ENCODE data around the gene ANKH.
A peak's percentile ranks its signal among the peaks of the same experiment; 100 is the strongest.

Gene ANKH

DNA sequence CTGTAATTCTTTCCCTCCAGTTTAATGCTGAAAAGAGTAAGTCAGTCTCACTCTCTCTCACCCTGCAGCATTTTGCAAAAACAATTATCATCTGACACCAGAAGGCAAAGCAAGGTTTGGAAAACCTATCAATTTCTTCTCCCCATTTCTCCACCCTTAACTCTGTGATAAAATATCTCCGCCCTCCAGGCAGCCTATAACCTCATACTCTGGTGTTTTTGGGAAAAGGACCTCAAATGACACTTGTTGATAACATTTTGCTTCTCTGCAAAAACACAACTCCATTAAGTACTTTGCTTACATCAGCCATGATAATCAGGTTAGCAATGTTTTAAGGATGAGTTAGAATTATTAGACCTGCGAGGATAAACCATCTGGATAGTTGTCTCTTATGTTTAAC, 2.3 kb downstream of the ANKH start:
- no peak for DNase-seq (ENCODE audit: low read depth)
- TF ChIP-seq, protein P1, sequence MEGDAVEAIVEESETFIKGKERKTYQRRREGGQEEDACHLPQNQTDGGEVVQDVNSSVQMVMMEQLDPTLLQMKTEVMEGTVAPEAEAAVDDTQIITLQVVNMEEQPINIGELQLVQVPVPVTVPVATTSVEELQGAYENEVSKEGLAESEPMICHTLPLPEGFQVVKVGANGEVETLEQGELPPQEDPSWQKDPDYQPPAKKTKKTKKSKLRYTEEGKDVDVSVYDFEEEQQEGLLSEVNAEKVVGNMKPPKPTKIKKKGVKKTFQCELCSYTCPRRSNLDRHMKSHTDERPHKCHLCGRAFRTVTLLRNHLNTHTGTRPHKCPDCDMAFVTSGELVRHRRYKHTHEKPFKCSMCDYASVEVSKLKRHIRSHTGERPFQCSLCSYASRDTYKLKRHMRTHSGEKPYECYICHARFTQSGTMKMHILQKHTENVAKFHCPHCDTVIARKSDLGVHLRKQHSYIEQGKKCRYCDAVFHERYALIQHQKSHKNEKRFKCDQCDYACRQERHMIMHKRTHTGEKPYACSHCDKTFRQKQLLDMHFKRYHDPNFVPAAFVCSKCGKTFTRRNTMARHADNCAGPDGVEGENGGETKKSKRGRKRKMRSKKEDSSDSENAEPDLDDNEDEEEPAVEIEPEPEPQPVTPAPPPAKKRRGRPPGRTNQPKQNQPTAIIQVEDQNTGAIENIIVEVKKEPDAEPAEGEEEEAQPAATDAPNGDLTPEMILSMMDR (IDR thresholded peaks at IDR 0.05; ENCODE audit: insufficient read depth, low read depth, low read length, missing control alignments): no peak
- H3K4me3 ChIP-seq (ENCODE audit: low read length): no peak overlapping the region

DNA sequence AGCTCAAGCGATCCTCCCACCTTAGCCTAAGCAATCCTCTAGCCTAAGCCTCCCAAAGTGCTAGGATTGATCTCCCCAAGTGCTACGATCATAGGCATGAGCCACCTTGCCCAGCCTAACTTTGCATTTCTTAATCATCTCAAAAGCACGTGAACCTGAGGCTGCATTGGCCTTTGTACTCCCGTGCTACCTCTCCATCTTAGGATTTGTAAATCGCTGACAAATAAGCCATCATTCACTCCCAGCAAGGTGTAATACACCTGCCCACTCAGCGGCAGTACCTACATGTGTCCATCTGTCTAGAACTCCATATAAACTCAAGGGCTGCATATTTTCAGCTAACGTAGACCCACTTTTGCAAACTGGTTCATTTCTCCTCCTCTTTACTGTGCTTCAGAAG, 2.8 kb downstream of the ANKH start:
- TF ChIP-seq, protein P1 (IDR thresholded peaks at IDR 0.05; ENCODE audit: insufficient read depth, low read depth, low read length, missing control alignments): no peak
- no peak for DNase-seq (ENCODE audit: low read depth)
- no peak overlapping the region for H3K4me3 ChIP-seq (ENCODE audit: low read length)

DNA sequence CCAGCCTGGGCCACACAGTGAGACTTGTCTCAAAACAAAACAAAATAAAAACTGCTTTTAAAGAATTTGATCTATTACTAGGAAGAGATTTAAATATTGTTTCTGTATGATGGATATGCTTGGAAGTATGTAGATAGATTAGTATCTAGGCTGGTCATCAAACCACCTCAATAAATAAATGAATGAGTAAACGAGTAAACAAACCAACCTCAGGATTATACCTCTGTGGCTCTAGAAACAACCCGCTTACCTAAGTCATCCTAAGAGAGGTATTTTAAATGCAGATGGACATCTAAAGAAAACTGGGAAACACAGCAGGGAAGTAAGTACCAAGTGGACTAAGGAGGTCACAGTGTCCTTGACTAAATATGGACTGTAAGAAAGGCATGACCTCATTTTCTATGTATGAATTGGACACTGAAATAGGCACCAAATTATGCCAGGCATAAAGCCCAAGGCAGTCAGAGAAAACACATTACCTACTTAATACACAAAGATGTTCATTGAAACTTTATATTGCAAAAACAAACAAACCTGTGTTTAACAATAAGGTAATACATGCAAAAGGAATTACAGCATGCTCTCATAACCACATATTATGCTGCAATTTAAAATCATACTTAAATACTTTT, 7.3 kb downstream of the ANKH start:
- no peak for DNase-seq (ENCODE audit: low read depth)
- TF ChIP-seq, protein P1 (IDR thresholded peaks at IDR 0.05; ENCODE audit: insufficient read depth, low read depth, low read length, missing control alignments): no peak
- H3K4me3 ChIP-seq (ENCODE audit: low read length): no peak overlapping the region

DNA sequence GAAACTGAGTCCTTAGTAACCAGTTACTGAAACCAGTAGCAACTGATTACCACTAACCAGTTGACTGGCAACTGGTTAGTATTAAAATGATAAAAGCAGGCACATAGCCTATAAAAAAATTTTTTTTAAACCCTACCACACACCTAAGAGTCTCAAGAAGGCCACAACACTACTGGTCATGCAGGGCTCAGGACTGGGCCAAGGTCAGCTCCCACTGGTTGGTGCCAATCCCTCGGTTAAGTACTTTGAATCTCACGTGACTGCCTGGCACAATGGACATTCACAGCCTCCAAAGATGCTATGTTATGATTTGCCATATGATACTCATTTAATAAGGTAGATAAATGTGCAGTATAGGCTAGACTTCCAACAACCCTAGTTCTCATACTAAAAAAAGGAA, 8.5 kb downstream of the ANKH start:
- no peak overlapping the region for H3K4me3 ChIP-seq (ENCODE audit: low read length)
- DNase-seq (ENCODE audit: low read depth): no peak
- TF ChIP-seq, protein P1 (IDR thresholded peaks at IDR 0.05; ENCODE audit: insufficient read depth, low read depth, low read length, missing control alignments): no peak

DNA sequence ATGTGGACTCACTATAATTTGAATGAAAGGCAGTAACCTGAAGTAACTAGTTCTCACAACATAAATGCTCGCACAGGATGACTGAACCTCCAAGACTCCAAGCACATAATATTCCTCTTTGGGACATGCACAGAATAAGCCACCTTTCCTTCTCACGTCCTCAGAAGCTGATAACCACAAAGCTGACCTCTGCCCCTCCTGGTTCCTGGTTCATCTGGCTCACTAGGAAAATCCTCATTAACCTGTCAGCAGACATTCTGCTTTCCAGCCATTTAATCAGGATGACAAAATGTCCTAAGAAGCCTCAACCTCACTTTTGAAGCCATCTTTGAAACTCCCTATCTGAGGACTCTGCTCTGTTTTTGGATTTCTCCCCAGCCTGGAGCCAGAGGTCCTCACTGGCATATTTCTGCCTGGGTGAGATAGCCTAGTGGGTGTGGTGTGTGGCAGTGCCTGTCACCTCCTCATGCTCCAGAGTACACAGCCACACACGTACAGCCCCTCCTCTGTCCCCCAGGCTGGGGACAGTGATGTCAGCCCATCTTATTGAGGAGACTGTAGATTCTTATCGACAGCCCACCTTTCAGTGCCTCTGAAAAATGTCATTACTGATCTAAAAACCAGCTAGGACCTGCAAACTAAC, 10.3 kb downstream of the ANKH start:
- TF ChIP-seq, protein P1 (IDR thresholded peaks at IDR 0.05; ENCODE audit: insufficient read depth, low read depth, low read length, missing control alignments): no peak
- DNase-seq (ENCODE audit: low read depth): no peak
- H3K4me3 ChIP-seq (ENCODE audit: low read length): no peak overlapping the region

DNA sequence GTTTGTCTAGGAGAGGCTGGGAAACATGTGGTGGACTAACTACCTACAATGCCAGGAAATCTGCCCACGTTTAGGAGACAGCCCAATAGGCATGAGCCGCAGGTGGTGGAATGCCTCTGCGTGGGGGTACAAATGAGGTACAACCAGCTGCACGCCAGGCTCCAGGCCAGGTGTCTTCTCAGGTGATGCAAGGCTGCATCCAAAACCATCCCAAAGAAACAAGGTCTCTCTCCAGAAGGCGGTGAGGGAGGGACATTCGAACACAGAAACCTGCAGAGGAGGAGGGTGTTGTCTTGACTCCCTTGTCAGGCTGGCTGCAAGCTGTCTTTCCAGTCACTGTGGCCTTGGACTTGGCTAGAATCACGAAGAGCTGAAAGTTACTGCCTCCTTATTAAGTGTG, 11.6 kb downstream of the ANKH start:
- TF ChIP-seq, protein P1 (IDR thresholded peaks at IDR 0.05; ENCODE audit: insufficient read depth, low read depth, low read length, missing control alignments): no peak
- peak; percentile 50 for DNase-seq (ENCODE audit: low read depth)
- no peak overlapping the region for H3K4me3 ChIP-seq (ENCODE audit: low read length)

DNA sequence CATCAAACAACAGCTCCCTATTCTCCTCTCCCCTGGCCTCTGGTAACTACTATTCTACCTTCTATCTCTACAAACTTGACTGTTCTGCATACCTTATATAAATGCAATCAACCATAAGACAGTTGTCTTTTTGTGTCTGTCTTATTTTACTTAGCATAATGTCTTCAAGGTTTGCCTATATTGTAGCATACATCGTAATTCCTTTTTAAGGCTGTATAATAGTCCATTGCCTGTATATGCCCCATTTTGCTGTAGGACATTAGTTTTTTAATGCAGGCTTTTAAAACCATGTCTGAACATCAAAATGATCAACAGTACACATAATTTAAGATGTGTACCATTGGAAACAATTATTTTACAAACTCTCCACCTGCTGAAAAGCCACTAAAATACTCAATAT, 12.4 kb downstream of the ANKH start:
- no peak overlapping the region for H3K4me3 ChIP-seq (ENCODE audit: low read length)
- TF ChIP-seq, protein P1 (IDR thresholded peaks at IDR 0.05; ENCODE audit: insufficient read depth, low read depth, low read length, missing control alignments): no peak

More for the DNA sequence above, 12.4 kb downstream of the ANKH start:
- no peak for DNase-seq (ENCODE audit: low read depth)
